H9 (cell line): ENCODE measurements around the gene PCBP1. TPM values are rescaled to one million over a fixed set of nuclear protein-coding genes. Genes with fewer than 3 reads are reported as not detected.

Experiments used
- DNase-seq: peaks from one replicate; pipeline ENCODE4 v3.0.0-alpha.2; 2017
- H2AFZ ChIP-seq: one replicate; pipeline ENCODE4 v1.6.1; 2013; ENCODE audit warnings: mild to moderate bottlenecking, low read length, control low read depth, moderate library complexity
- H2AK5ac ChIP-seq: 2 replicates; pipeline ENCODE4 v1.6.1; 2013; ENCODE audit warnings: low read length, control low read depth, mixed read lengths; ENCODE audit not compliant: insufficient read length
- H2BK120ac ChIP-seq: one replicate; pipeline ENCODE4 v1.6.1; 2013; ENCODE audit warnings: low read depth, mild to moderate bottlenecking, low read length, control low read depth, inconsistent platforms; ENCODE audit not compliant: poor library complexity, severe bottlenecking
- H2BK12ac ChIP-seq: 2 replicates; pipeline ENCODE4 v1.6.1; 2013; ENCODE audit warnings: low read length, control low read depth, mixed read lengths, low read depth; ENCODE audit not compliant: insufficient read length
- H2BK15ac ChIP-seq: 2 replicates; pipeline ENCODE4 v1.6.1; 2013; ENCODE audit warnings: low read depth, low read length, control low read depth
- H2BK20ac ChIP-seq: one replicate; pipeline ENCODE4 v1.6.1; 2013; ENCODE audit warnings: low read depth, mild to moderate bottlenecking, low read length, control low read depth, inconsistent platforms; ENCODE audit not compliant: poor library complexity, severe bottlenecking
- H2BK5ac ChIP-seq: 2 replicates; pipeline ENCODE4 v1.6.1; 2013; ENCODE audit warnings: low read length, control low read depth, mixed read lengths; ENCODE audit not compliant: insufficient read length
- H3K14ac ChIP-seq: 2 replicates; pipeline ENCODE4 v1.6.1; 2013; ENCODE audit warnings: low read length, control low read depth; ENCODE audit not compliant: insufficient read depth
- H3K18ac ChIP-seq: 2 replicates; pipeline ENCODE4 v1.6.1; 2013; ENCODE audit warnings: low read depth, mild to moderate bottlenecking, mixed read lengths, low read length, control low read depth; ENCODE audit not compliant: insufficient read length
- H3K23ac ChIP-seq: 2 replicates; pipeline ENCODE4 v1.6.1; 2013; ENCODE audit warnings: low read length, control low read depth, mixed read lengths, low read depth; ENCODE audit not compliant: insufficient read length
- H3K23me2 ChIP-seq: 2 replicates; pipeline ENCODE4 v1.6.1; 2013; ENCODE audit warnings: low read depth, mild to moderate bottlenecking, mixed read lengths, low read length, control low read depth; ENCODE audit not compliant: insufficient read length, poor library complexity, severe bottlenecking
- H3K27ac ChIP-seq: 2 replicates; pipeline ENCODE4 v1.5.1; 2013; ENCODE audit warnings: low read length, control low read depth, mixed read lengths, low read depth; ENCODE audit not compliant: insufficient read length
- H3K27me3 ChIP-seq: 2 replicates; pipeline ENCODE4 v1.6.1; 2013; ENCODE audit warnings: low read length, control low read depth, inconsistent platforms; ENCODE audit not compliant: insufficient read depth
- H3K4ac ChIP-seq: 2 replicates; pipeline ENCODE4 v1.6.1; 2013; ENCODE audit warnings: low read depth, mild to moderate bottlenecking, control low read depth, inconsistent platforms, low read length, moderate library complexity
- H3K4me1 ChIP-seq: 2 replicates; pipeline ENCODE4 v1.6.1; 2013; ENCODE audit warnings: low read length, control low read depth, inconsistent platforms; ENCODE audit not compliant: insufficient read depth
- H3K4me2 ChIP-seq: 2 replicates; pipeline ENCODE4 v1.6.1; 2013; ENCODE audit warnings: low read length, control low read depth, mixed read lengths; ENCODE audit not compliant: insufficient read length, insufficient read depth
- H3K56ac ChIP-seq: 2 replicates; pipeline ENCODE4 v1.6.1; 2013; ENCODE audit warnings: low read depth, mild to moderate bottlenecking, mixed read lengths, low read length, control low read depth; ENCODE audit not compliant: insufficient read length
- H3K79me1 ChIP-seq: 2 replicates; pipeline ENCODE4 v1.6.1; 2013; ENCODE audit warnings: low read depth, mild to moderate bottlenecking, moderate library complexity, low read length, control low read depth, inconsistent platforms; ENCODE audit not compliant: insufficient read depth, poor library complexity, severe bottlenecking
- H3K79me2 ChIP-seq: 2 replicates; pipeline ENCODE4 v1.6.1; 2013; ENCODE audit warnings: low read length, control low read depth, inconsistent platforms; ENCODE audit not compliant: insufficient read depth
- H3K9ac ChIP-seq: 2 replicates; pipeline ENCODE4 v1.6.1; 2013; ENCODE audit warnings: low read length, control low read depth, mixed read lengths; ENCODE audit not compliant: insufficient read length; ENCODE audit errors: extremely low read depth
- H3K9me3 ChIP-seq: one replicate; pipeline ENCODE4 v1.6.1; 2013; ENCODE audit warnings: low read depth, low read length, inconsistent platforms; ENCODE audit not compliant: control insufficient read depth
- H3T11ph ChIP-seq: one replicate; pipeline ENCODE4 v1.6.1; 2013; ENCODE audit warnings: mild to moderate bottlenecking, low read length, control low read depth, inconsistent platforms
- H4K20me1 ChIP-seq: one replicate; pipeline ENCODE4 v1.6.1; 2013; ENCODE audit not compliant: control insufficient read depth, insufficient read length, insufficient read depth
- H4K5ac ChIP-seq: 2 replicates; pipeline ENCODE4 v1.6.1; 2013; ENCODE audit warnings: low read depth, mild to moderate bottlenecking, mixed read lengths, low read length, control low read depth; ENCODE audit not compliant: insufficient read length
- H4K8ac ChIP-seq: replicated peaks from 2 replicates; pipeline ENCODE4 v1.6.1; 2013; ENCODE audit warnings: low read length, control low read depth, mixed read lengths, low read depth; ENCODE audit not compliant: insufficient read length
- H4K91ac ChIP-seq: 2 replicates; pipeline ENCODE4 v1.6.1; 2013; ENCODE audit warnings: low read depth, mild to moderate bottlenecking, moderate library complexity, mixed read lengths, low read length, control low read depth; ENCODE audit not compliant: insufficient read length
- H3K27ac Mint-ChIP-seq, 3 experiments: 2 replicates in 2 of 3; 3 replicates in 1 of 3; pipeline ENCODE4 v1.8.0; 2020 to 2021; ENCODE audit warnings: mixed read lengths in 3 of 3, mild to moderate bottlenecking in 1 of 3, moderate library complexity in 1 of 3
- H3K27me3 Mint-ChIP-seq: 2 replicates; pipeline ENCODE4 v1.8.0; 2021; ENCODE audit warnings: low read depth, mild to moderate bottlenecking, moderate library complexity, mixed read lengths
- H3K36me3 Mint-ChIP-seq, 3 experiments: 2 replicates in 2 of 3; 3 replicates in 1 of 3; pipeline ENCODE4 v1.8.0; 2020 to 2021; ENCODE audit warnings: low read depth in 3 of 3, mixed read lengths in 3 of 3; ENCODE audit not compliant: insufficient read depth in 1 of 3
- H3K4me1 Mint-ChIP-seq, 2 experiments: 2 replicates each; pipeline ENCODE4 v1.8.0; 2020; ENCODE audit warnings: mixed read lengths in 2 of 2
- H3K4me3 Mint-ChIP-seq, 2 experiments: 2 replicates in 1 of 2; 3 replicates in 1 of 2; pipeline ENCODE4 v1.8.0; 2020 to 2021; ENCODE audit warnings: mild to moderate bottlenecking in 2 of 2, mixed read lengths in 2 of 2, moderate library complexity in 1 of 2
- H3K9me3 Mint-ChIP-seq, 2 experiments: 2 replicates in 1 of 2; 3 replicates in 1 of 2; pipeline ENCODE4 v1.8.0; 2020; ENCODE audit warnings: mild to moderate bottlenecking in 2 of 2, mixed read lengths in 2 of 2, moderate library complexity in 1 of 2
- WGBS: extraction: QIAGEN DNeasy Blood & Tissue Kit; methylation state at CpG from one replicate; pipeline ENCODE4 v1.1.7; 2013; ENCODE audit warnings: missing lambda C conversion rate, low lambda C conversion rate, mixed read lengths; ENCODE audit not compliant: insufficient read length; ENCODE audit errors: extremely low coverage; 5-methylcytosine and 5-hydroxymethylcytosine counted together
- total RNA-seq: library from RNA; stranded (reverse); gene quantifications from 2 replicates; pipeline ENCODE4 v1.2.1, GENCODE V29; 2021
- TF ChIP-seq, protein P1 (sequence below): fragments of 200-600 bp; sonication (generic); conservative IDR thresholded peaks from 3 replicates; pipeline ENCODE4 v1.8.0; 2021; ENCODE audit warnings: antibody characterized with exemption, mild to moderate bottlenecking

The PCBP1 gene
- total RNA-seq, 1 experiment from 2014 or later = 457 TPM

DNA sequence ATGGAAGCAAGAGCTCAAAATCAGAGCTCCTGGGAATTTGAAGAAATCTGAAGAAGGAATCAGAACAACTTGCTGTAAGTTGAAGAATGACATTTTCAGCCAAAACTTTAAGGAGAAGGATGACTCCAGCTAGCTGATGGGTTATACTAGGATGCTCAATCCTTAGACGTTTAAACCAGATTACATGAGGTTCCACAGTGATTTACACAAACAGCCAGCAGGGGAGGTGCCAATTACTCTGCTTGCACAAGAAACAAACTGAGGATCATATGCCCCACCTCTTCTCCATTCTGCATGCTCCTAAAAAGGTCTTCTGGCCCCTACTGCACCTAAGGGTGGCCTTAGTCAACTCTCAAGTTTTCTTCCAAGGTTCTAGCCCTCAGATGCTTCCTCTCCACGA lies 47.9 kb upstream of the PCBP1 start:
- no peak overlapping the region for H3K56ac ChIP-seq
- no peaks in the 10 kb centered on the region for H3K27me3 Mint-ChIP-seq
- no peak overlapping the region for H3K4ac ChIP-seq
- no peaks in the 10 kb centered on the region; a peak in 1 of 5 replicates for H3K9me3 Mint-ChIP-seq
- H3T11ph ChIP-seq = no peak overlapping the region
- H3K18ac ChIP-seq = no peak overlapping the region
- H3K23me2 ChIP-seq = no peaks in the 10 kb centered on the region
- H2BK12ac ChIP-seq = no peak overlapping the region
- H2AK5ac ChIP-seq = no peak overlapping the region
- H4K5ac ChIP-seq = no peak overlapping the region
- H3K4me1 ChIP-seq = peaks cover 2% of the 10 kb centered on the region
- H3K4me3 Mint-ChIP-seq = no peak overlapping the region
- no peaks in the 10 kb centered on the region for H3K27me3 ChIP-seq
- H2BK15ac ChIP-seq = no peak overlapping the region
- H3K27ac Mint-ChIP-seq = no peak overlapping the region
- no peak overlapping the region for H2BK20ac ChIP-seq
- DNase-seq = no peak
- WGBS = no CpG with 5 or more reads among the region's 2 CpGs
- H3K14ac ChIP-seq = no peak overlapping the region
- H3K79me2 ChIP-seq = no peaks in the 10 kb centered on the region
- no peaks in the 10 kb centered on the region; a peak in 1 of 7 replicates for H3K36me3 Mint-ChIP-seq
- H4K91ac ChIP-seq = no peak overlapping the region
- TF ChIP-seq, protein P1, sequence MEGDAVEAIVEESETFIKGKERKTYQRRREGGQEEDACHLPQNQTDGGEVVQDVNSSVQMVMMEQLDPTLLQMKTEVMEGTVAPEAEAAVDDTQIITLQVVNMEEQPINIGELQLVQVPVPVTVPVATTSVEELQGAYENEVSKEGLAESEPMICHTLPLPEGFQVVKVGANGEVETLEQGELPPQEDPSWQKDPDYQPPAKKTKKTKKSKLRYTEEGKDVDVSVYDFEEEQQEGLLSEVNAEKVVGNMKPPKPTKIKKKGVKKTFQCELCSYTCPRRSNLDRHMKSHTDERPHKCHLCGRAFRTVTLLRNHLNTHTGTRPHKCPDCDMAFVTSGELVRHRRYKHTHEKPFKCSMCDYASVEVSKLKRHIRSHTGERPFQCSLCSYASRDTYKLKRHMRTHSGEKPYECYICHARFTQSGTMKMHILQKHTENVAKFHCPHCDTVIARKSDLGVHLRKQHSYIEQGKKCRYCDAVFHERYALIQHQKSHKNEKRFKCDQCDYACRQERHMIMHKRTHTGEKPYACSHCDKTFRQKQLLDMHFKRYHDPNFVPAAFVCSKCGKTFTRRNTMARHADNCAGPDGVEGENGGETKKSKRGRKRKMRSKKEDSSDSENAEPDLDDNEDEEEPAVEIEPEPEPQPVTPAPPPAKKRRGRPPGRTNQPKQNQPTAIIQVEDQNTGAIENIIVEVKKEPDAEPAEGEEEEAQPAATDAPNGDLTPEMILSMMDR = no peak
- peaks cover 0 to 5% of the 10 kb centered on the region in 2 experiments; a peak in 1 of 4 replicates for H3K4me1 Mint-ChIP-seq
- no peak overlapping the region for H4K8ac ChIP-seq
- H3K4me2 ChIP-seq = no peak overlapping the region
- no peak overlapping the region for H2BK5ac ChIP-seq
- H3K9me3 ChIP-seq = no peaks in the 10 kb centered on the region
- H2BK120ac ChIP-seq = no peak overlapping the region
- H2AFZ ChIP-seq = no peak overlapping the region
- H3K9ac ChIP-seq = no peak overlapping the region
- H3K27ac ChIP-seq = no peak overlapping the region
- no peaks in the 10 kb centered on the region for H3K79me1 ChIP-seq
- H4K20me1 ChIP-seq = no peaks in the 10 kb centered on the region
- no peak overlapping the region for H3K23ac ChIP-seq
